Measurements from ENCODE around the gene SEMA6A.

Gene SEMA6A

GRCh38 chr5:116522356-116523136, 52.1 kb downstream of the SEMA6A start:
- DNase-seq: no peak

- peak; percentile 47 for DNase-seq
Measured at GRCh38 chr5:116521173-116521872, 53.3 kb downstream of the SEMA6A start.

- no peak for DNase-seq
Measured at GRCh38 chr5:116520771-116521170, 53.9 kb downstream of the SEMA6A start.

- no peak for DNase-seq
Measured at GRCh38 chr5:116518423-116518822, 56.2 kb downstream of the SEMA6A start.

DNA sequence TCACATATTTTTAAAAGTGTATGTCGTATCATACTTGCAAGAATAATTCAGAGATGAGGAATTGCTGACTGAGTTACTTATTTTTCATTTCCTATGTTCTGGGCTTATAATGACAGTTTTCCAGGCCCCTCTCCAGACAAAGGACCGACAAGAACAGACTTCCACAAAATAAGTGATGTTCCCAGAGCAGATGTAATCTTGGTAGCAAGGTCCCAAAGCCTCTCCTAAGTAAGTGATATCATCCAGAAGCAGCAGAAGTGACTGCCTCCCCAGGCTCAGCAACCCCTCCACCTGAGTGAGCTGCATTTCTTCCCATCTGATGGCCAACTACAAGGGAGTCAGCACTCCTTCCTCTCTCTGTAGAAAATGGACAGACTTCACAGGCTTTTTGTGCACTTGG, 57.1 kb downstream of the SEMA6A start:
- no peak for DNase-seq

- no peak for DNase-seq
Measured at GRCh38 chr5:116516021-116516420, 58.6 kb downstream of the SEMA6A start.

- no peak for DNase-seq
Measured at GRCh38 chr5:116514421-116514970, 60.1 kb downstream of the SEMA6A start.

- no peak for DNase-seq
Measured at GRCh38 chr5:116510517-116510916, 64.1 kb downstream of the SEMA6A start.

GRCh38 chr5:116509483-116510244, 65.0 kb downstream of the SEMA6A start:
- DNase-seq: no peak

GRCh38 chr5:116508835-116509234, 65.8 kb downstream of the SEMA6A start:
- no peak for DNase-seq

- DNase-seq: no peak
Measured at GRCh38 chr5:116507941-116508655, 66.5 kb downstream of the SEMA6A start.

DNA sequence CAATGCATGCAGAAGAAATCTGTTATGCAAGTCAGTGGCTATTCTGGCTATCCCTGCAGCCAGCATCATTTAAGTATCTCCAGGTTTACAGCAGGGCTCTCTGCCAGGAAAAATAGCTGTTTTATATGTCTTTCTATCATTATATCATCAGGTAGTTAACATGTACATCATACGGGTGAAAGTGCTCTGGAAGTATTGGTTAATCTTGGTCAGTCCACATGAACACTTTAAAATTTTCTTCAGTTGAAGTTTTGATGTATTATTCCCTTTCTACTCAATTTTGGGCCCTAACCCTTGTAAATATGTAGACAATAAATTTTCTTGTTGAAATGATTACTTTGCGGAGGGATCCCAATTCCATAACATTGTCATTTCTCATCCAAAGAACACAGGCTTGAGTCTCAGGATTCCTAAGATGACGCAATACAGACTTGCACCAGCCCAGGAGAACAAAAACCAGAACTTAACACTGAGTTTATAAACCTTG, 67.5 kb downstream of the SEMA6A start:
- no peak for DNase-seq

GRCh38 chr5:116506488-116506887, 68.1 kb downstream of the SEMA6A start:
- DNase-seq: no peak

GRCh38 chr5:116504593-116505166, 69.9 kb downstream of the SEMA6A start:
- no peak for DNase-seq

- no peak for DNase-seq
Measured at GRCh38 chr5:116502616-116503015, 72.0 kb downstream of the SEMA6A start.

GRCh38 chr5:116502138-116502537, 72.5 kb downstream of the SEMA6A start:
- no peak for DNase-seq

- no peak for DNase-seq
Measured at GRCh38 chr5:116498503-116499048, 76.0 kb downstream of the SEMA6A start.

DNA sequence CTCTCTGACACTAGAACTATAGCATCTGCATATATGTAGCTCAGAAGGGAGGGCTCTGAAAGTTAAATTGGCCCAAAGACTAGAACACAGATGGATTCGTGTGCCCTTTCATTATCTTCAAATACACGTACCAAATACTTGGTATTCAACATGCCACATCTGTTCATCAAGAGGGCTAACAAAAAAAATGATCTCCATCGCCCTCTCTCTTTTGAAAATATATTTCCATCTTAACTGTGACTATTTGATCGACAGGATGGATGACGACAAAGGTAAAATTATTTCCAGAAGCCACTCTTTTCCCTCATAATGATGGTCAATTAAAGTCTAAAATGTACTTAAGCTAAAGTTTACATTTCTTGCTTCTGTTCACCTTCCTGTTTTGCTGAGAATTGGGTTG, 77.0 kb downstream of the SEMA6A start:
- DNase-seq: no peak

DNA sequence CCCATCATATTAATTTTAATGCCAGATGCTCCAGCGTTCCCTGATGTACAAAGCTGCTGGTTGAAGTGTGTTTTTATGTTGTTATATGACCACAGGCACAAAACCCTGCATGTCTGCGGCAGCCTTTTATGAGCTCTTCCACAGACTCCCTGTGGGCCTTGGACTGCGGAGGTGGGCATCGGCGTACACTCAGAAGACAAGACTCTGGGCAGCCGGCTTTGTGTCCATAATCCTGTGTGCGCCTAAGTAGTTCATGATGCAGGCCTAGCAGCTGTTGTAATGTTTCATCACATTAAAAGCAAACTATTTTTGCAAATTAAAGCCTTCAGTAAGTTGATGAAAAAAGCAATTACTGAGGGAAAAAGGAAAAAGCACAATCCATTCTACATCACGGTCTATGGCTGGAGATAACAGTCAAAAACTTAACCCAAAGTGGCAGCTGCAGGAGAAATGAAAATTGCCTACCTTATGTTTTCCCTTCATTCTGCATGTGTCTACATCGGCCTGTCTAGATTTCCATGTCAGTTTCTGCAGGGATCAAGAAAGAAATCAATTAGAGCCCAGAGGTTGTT, 78.8 kb downstream of the SEMA6A start:
- no peak for DNase-seq

GRCh38 chr5:116494784-116495450, 79.7 kb downstream of the SEMA6A start:
- DNase-seq: no peak

- no peak for DNase-seq
Measured at GRCh38 chr5:116492776-116493175, 81.8 kb downstream of the SEMA6A start.
